ENCODE measurements around the gene NALCN. TPM values are rescaled to one million over a fixed set of nuclear protein-coding genes. Genes with fewer than 3 reads are reported as not detected.

NALCN gene
- total and polyA plus RNA-seq, 8 donors: 0.51 to 5.1 (median 2.0) TPM

- no peak for DNase-seq
- Histone ChIP-seq H3K36me3 (no peaks in the 10 kb centered on the region), H3K4me3 (no peak overlapping the region), H3K27me3 (no peaks in the 10 kb centered on the region), H3K9me3 (no peaks in the 10 kb centered on the region), H3K27ac (no peak overlapping the region), H3K4me1 (no peaks in the 10 kb centered on the region)
- no peak for TF ChIP-seq CTCF (IDR thresholded peaks at IDR 0.05)
- ATAC-seq: no peak
- no peak for FAIRE-seq
- intact Hi-C loops (cut with DNase I): no loop called here
- 83 to 88% methylated on average over 3 of the region's 3 CpGs for WGBS, 2 donors
Measured at GRCh38 chr13:101384929-101385328, 31.4 kb downstream of the NALCN start.

- no peak for TF ChIP-seq CTCF (IDR thresholded peaks at IDR 0.05)
- H3K36me3 ChIP-seq: no peaks in the 10 kb centered on the region
- H3K27me3 ChIP-seq: no peaks in the 10 kb centered on the region
- WGBS, 2 donors: 47 to 73% methylated on average over 2 of the region's 2 CpGs
- FAIRE-seq (no peak), ATAC-seq (no peak), DNase-seq (no peak)
- H3K4me3 ChIP-seq: no peak overlapping the region
- intact Hi-C loops (cut with DNase I): no loop called here
- H3K4me1 ChIP-seq: no peaks in the 10 kb centered on the region
- no peaks in the 10 kb centered on the region for H3K9me3 ChIP-seq
- H3K27ac ChIP-seq: no peak overlapping the region
Measured at GRCh38 chr13:101383595-101383994, 32.7 kb downstream of the NALCN start.

GRCh38 chr13:101382701-101383100, 33.6 kb downstream of the NALCN start:
- DNase-seq (no peak), FAIRE-seq (no peak), ATAC-seq (no peak)
- Histone ChIP-seq H3K4me1 (no peaks in the 10 kb centered on the region), H3K36me3 (no peaks in the 10 kb centered on the region), H3K9me3 (no peaks in the 10 kb centered on the region), H3K27ac (no peak overlapping the region), H3K4me3 (no peak overlapping the region), H3K27me3 (no peaks in the 10 kb centered on the region)
- intact Hi-C loops (cut with DNase I): no loop called here
- WGBS, 2 donors: 94 to 97% methylated on average over 2 of the region's 2 CpGs
- TF ChIP-seq CTCF (IDR thresholded peaks at IDR 0.05): no peak

- H3K27ac ChIP-seq: no peak overlapping the region
- intact Hi-C loops (cut with DNase I): no loop called here
- H3K27me3 ChIP-seq: no peaks in the 10 kb centered on the region
- FAIRE-seq: no peak
- WGBS, 2 donors: 60 to 68% methylated on average over 2 of the region's 2 CpGs
- DNase-seq: no peak
- no peaks in the 10 kb centered on the region for H3K4me1 ChIP-seq
- no peak for ATAC-seq
- no peak for TF ChIP-seq CTCF (IDR thresholded peaks at IDR 0.05)
- H3K36me3 ChIP-seq: no peaks in the 10 kb centered on the region
- no peaks in the 10 kb centered on the region for H3K9me3 ChIP-seq
- H3K4me3 ChIP-seq: no peak overlapping the region
Measured at GRCh38 chr13:101382086-101382485, 34.2 kb downstream of the NALCN start.

- WGBS, 2 donors: 60 to 70% methylated on average over 3 of the region's 3 CpGs
- intact Hi-C loops (cut with DNase I): no loop called here
- no peak for ATAC-seq
Measured at GRCh38 chr13:101360525-101360924, 55.8 kb downstream of the NALCN start.

More at GRCh38 chr13:101360525-101360924, 55.8 kb downstream of the NALCN start:
- DNase-seq (no peak), FAIRE-seq (no peak)
- no peaks in the 10 kb centered on the region for H3K4me1 ChIP-seq
- no peaks in the 10 kb centered on the region for H3K27me3 ChIP-seq
- H3K4me3 ChIP-seq: no peak overlapping the region
- H3K27ac ChIP-seq: no peak overlapping the region
- H3K9me3 ChIP-seq: no peaks in the 10 kb centered on the region
- H3K36me3 ChIP-seq: no peaks in the 10 kb centered on the region
- no peak for TF ChIP-seq CTCF (IDR thresholded peaks at IDR 0.05)

Measured in pancreas (tissue), 10 donors.